GM12878 (cell line): ENCODE data around the gene CFAP54. TPM values are rescaled to one million over a fixed set of nuclear protein-coding genes. Genes with fewer than 3 reads are reported as not detected.

Source experiments
- ATAC-seq: fragments of 200-7000 bp; cut with Tn5 transposase; 3 replicates; pipeline ENCODE4 v1.9.1; 2020; ENCODE audit warnings: mild to moderate bottlenecking, moderate library complexity
- BruUV-seq: library from RNA; stranded (reverse); fragments of 400-500 nt; replicated peaks from 2 replicates; lab custom pipeline; 2021; lab: Mats Ljungman, UMichigan
- CTCF ChIA-PET: fragments of 300-600 bp; sonication (Branson Sonifier 250); formaldehyde crosslinking; extraction: SDS; loops from one replicate; lab custom pipeline; 2021; ENCODE audit warnings: inconsistent platforms; lab: Yijun Ruan, JAX
- POLR2A ChIA-PET: fragments of 350-600 bp; formaldehyde crosslinking; extraction: SDS; loops from one replicate; lab custom pipeline; 2021; ENCODE audit warnings: inconsistent platforms; lab: Charles Lee
- RAD21 ChIA-PET: fragments of 300-600 bp; sonication (Branson Sonifier 250); formaldehyde crosslinking; loops from one replicate; lab custom pipeline; 2023; ENCODE audit warnings: antibody characterized with exemption; ENCODE audit not compliant: unreplicated experiment; lab: Charles Lee
- SMC1A ChIA-PET: fragments of 300-600 bp; sonication (Branson Sonifier 250); formaldehyde crosslinking; loops from one replicate; lab custom pipeline; 2023; ENCODE audit not compliant: unreplicated experiment, uncharacterized antibody; lab: Charles Lee
- DNase-seq: peaks from one replicate; pipeline ENCODE4 v3.0.0-alpha.2; 2011; ENCODE audit warnings: low read depth, low spot score
- FAIRE-seq: peaks from 3 replicates; lab custom pipeline; 2011; peaks lifted over from hg19 to GRCh38; lab: Jason Lieb, UNC
- H2AFZ ChIP-seq: 2 replicates; pipeline ENCODE4 v1.6.0; 2011; ENCODE audit warnings: low read depth, low read length, control low read depth; ENCODE audit not compliant: control insufficient read depth
- H3K27ac ChIP-seq: 2 replicates; pipeline ENCODE4 v1.5.1; 2011; ENCODE audit warnings: control low read depth; ENCODE audit not compliant: control insufficient read depth, insufficient read depth
- H3K27me3 ChIP-seq, 2 experiments: replicated peaks in 1 of 2; 2 replicates each; pipeline versions ENCODE4 v1.6.0 to v1.6.1; 2011; ENCODE audit warnings: low read length in 1 of 2; ENCODE audit not compliant: control insufficient read depth in 2 of 2, insufficient read depth in 2 of 2
- H3K36me3 ChIP-seq, 2 experiments: 2 replicates each; pipeline ENCODE4 v1.5.1; 2011; ENCODE audit warnings: low read length in 1 of 2; ENCODE audit not compliant: control insufficient read depth in 2 of 2, insufficient read depth in 2 of 2
- H3K4me1 ChIP-seq: 2 replicates; pipeline ENCODE4 v1.6.1; 2011; ENCODE audit warnings: mild to moderate bottlenecking, low read length, moderate library complexity, mixed read lengths; ENCODE audit not compliant: control insufficient read depth, insufficient read depth
- H3K4me2 ChIP-seq: 2 replicates; pipeline ENCODE4 v1.6.0; 2011; ENCODE audit warnings: control low read depth; ENCODE audit not compliant: control insufficient read depth, insufficient read depth
- H3K4me3 ChIP-seq: fragments of 200-600 bp; sonication (generic); 2 replicates; pipeline ENCODE4 v1.5.1; 2016
- H3K79me2 ChIP-seq: 2 replicates; pipeline ENCODE4 v1.6.0; 2011; ENCODE audit warnings: low read length; ENCODE audit not compliant: control insufficient read depth, insufficient read depth
- H3K9ac ChIP-seq: 2 replicates; pipeline ENCODE4 v1.8.0; 2011; ENCODE audit warnings: low read length, control low read depth, mixed read lengths; ENCODE audit not compliant: control insufficient read depth, insufficient read depth
- H3K9me3 ChIP-seq: replicated peaks from 3 replicates; pipeline ENCODE4 v1.5.1; 2011; ENCODE audit warnings: mild to moderate bottlenecking, low read length; ENCODE audit not compliant: control insufficient read depth, insufficient read depth
- H4K20me1 ChIP-seq: 2 replicates; pipeline ENCODE4 v1.6.0; 2011; ENCODE audit not compliant: control insufficient read depth, insufficient read depth
- BHLHE40 ChIP-seq, 2 experiments: fragments of 450-650 bp in 1 of 2; IDR thresholded peaks; 2 replicates each; pipeline ENCODE4 v1.6.1; 2011 to 2017; ENCODE audit warnings: low read depth in 2 of 2, borderline replicate concordance in 1 of 2, improper control_type of control experiment in 1 of 2, low read length in 1 of 2, mild to moderate bottlenecking in 1 of 2
- CBFB ChIP-seq: IDR thresholded peaks from 2 replicates; pipeline ENCODE4 v1.6.1; 2016; ENCODE audit warnings: antibody characterized with exemption, low read depth
- IKZF1 ChIP-seq: fragments of 450-650 bp; conservative IDR thresholded peaks from 2 replicates; pipeline ENCODE4 v1.6.1; 2017; ENCODE audit warnings: antibody characterized with exemption, mild to moderate bottlenecking
- KAT2A ChIP-seq: conservative IDR thresholded peaks from 2 replicates; pipeline ENCODE4 v1.6.1; 2011; ENCODE audit warnings: low read depth, low read length; ENCODE audit not compliant: control insufficient read depth
- NR2C2 ChIP-seq: IDR thresholded peaks from 2 replicates; pipeline ENCODE4 v1.6.1; 2011; ENCODE audit warnings: borderline replicate concordance, low read depth; ENCODE audit not compliant: control insufficient read depth, insufficient read length
- POLR2AphosphoS2 ChIP-seq: IDR thresholded peaks from 2 replicates; pipeline ENCODE4 v1.6.1; 2011; ENCODE audit warnings: low read depth, mild to moderate bottlenecking, low read length, improper control_type of control experiment, moderate library complexity
- TCF12 ChIP-seq: IDR thresholded peaks from 2 replicates; pipeline ENCODE4 v1.6.1; 2011; ENCODE audit warnings: low read depth, mild to moderate bottlenecking, low read length
- ZNF622 ChIP-seq: fragments of 450-650 bp; IDR thresholded peaks from 2 replicates; pipeline ENCODE4 v1.6.1; 2017; ENCODE audit warnings: mild to moderate bottlenecking, inconsistent platforms
- WGBS: methylation state at CpG from one replicate; pipeline ENCODE4 v1.1.6; 2016; ENCODE audit warnings: low lambda C conversion rate; ENCODE audit not compliant: insufficient replicate concordance, insufficient coverage; ENCODE audit errors: missing lambda C conversion rate; 5-methylcytosine and 5-hydroxymethylcytosine counted together
- in situ Hi-C: fragments of 300-500 bp; cut with MboI; formaldehyde crosslinking; loops from 9 replicates; pipeline ENCODE4 v1.14.3; 2018; ENCODE audit warnings: mixed read lengths
- intact Hi-C: fragments of 100-400 bp; cut with micrococcal nuclease; formaldehyde crosslinking; loops from one replicate; pipeline ENCODE4 v1.14.2; 2022; ENCODE audit not compliant: unreplicated experiment
- polyA plus RNA-seq, 11 experiments: library from polyadenylated mRNA; depleted of rRNA in 4 of 11; unstranded in 6 of 11; stranded (reverse) in 5 of 11; fragments of >200 nt; fragmentation: Nextera tagmentation in 4 of 11; fragmentation: Illumina TruSeq in 1 of 11; extraction: Ambion mirVana in 4 of 11; extraction: Trizol in 1 of 11; gene quantifications; 1 replicate in 1 of 11; 2 replicates in 10 of 11; pipeline versions ENCODE4 v1.2.1 to v1.2.3, GENCODE V29; 2011 to 2016; ENCODE audit warnings: inconsistent platforms in 2 of 11, missing spikeins in 2 of 11, low read depth in 1 of 11
- total RNA-seq, 4 experiments: library from RNA; depleted of rRNA in 3 of 4; stranded (reverse); fragments of >200 nt in 3 of 4; fragmentation: Illumina TruSeq in 1 of 4; extraction: Trizol in 1 of 4; gene quantifications; 2 replicates each; pipeline versions ENCODE4 v1.2.1 to v1.2.3, GENCODE V29; 2013 to 2021
- TF ChIP-seq, protein P1 (sequence below): IDR thresholded peaks from 2 replicates; pipeline ENCODE4 v1.6.1; 2011; ENCODE audit warnings: low read depth, low read length, improper control_type of control experiment, borderline replicate concordance
- TF ChIP-seq, protein P2 (sequence below): fragments of 150-350 bp; IDR thresholded peaks from 2 replicates; pipeline ENCODE4 v1.6.1; 2014; ENCODE audit warnings: mild to moderate bottlenecking, low read depth, low read length

Gene CFAP54
- total and polyA plus RNA-seq, 10 of the 15 experiments (the other 5 are each of a cell fraction or from before 2014, with no cell fraction given): 0.19 to 1.5 (median 0.56) TPM

DNA sequence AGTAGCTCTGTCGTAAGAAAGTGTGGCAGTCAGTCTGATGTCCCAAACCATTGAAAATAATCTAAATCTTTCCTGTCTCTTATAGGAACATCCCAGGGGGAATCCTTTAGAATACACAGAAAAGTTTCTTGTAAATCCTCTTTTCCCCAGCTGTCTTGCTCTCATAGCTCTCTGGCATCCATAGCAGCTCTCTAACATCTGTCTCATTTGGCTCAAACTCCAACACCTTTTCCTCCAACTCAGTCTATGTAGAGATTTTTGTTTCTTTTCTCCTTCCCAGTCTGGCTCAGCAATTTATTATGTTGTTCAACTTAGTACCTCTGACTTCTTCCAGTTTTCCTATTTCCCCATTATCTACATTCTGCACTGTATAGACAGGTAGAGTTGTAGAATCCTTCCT lies 333.3 kb downstream of the CFAP54 start:
- Histone ChIP-seq H3K79me2 (no peaks in the 10 kb centered on the region), H3K4me3 (no peak overlapping the region), H3K9ac (no peak overlapping the region), H3K9me3 (no peaks in the 10 kb centered on the region), H3K36me3 (no peaks in the 10 kb centered on the region), H2AFZ (no peak overlapping the region), H3K4me1 (no peaks in the 10 kb centered on the region), H3K27ac (no peak overlapping the region), H3K4me2 (no peak overlapping the region), H3K27me3 (no peaks in the 10 kb centered on the region; a peak in 1 of 4 replicates), H4K20me1 (no peaks in the 10 kb centered on the region)
- ChIA-PET RAD21 (no interaction called here), POLR2A (no interaction called here), SMC1A (interaction anchor here (0.7 to 1.4 kb wide), 3 partner anchors 8 to 143 kb away, joined by 3 read pairs; no protein-coding TSS in a partner anchor), CTCF (interaction anchor here (1.6 kb wide), 1 partner anchor 9 kb away, joined by 3 read pairs; no protein-coding TSS in a partner anchor)
- DNase-seq (no peak), ATAC-seq (no peak), FAIRE-seq (no peak)
- intact Hi-C loops: no loop called here
- BruUV-seq: no TSS peak
- 6% methylated on average over 1 of the region's 1 CpG for WGBS
- TF ChIP-seq TCF12 (no peak), CBFB (no peak), POLR2AphosphoS2 (no peak), IKZF1 (no peak), BHLHE40 (IDR thresholded peaks at IDR 0.05; ENCODE audit: borderline replicate concordance in 1 of 2, low read depth in 2 of 2, low read length in 1 of 2) (no peak), KAT2A (no peak), ZNF622 (no peak), NR2C2 (no peak)
- TF ChIP-seq, protein P1, sequence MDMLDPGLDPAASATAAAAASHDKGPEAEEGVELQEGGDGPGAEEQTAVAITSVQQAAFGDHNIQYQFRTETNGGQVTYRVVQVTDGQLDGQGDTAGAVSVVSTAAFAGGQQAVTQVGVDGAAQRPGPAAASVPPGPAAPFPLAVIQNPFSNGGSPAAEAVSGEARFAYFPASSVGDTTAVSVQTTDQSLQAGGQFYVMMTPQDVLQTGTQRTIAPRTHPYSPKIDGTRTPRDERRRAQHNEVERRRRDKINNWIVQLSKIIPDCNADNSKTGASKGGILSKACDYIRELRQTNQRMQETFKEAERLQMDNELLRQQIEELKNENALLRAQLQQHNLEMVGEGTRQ: no peak
- TF ChIP-seq, protein P2, sequence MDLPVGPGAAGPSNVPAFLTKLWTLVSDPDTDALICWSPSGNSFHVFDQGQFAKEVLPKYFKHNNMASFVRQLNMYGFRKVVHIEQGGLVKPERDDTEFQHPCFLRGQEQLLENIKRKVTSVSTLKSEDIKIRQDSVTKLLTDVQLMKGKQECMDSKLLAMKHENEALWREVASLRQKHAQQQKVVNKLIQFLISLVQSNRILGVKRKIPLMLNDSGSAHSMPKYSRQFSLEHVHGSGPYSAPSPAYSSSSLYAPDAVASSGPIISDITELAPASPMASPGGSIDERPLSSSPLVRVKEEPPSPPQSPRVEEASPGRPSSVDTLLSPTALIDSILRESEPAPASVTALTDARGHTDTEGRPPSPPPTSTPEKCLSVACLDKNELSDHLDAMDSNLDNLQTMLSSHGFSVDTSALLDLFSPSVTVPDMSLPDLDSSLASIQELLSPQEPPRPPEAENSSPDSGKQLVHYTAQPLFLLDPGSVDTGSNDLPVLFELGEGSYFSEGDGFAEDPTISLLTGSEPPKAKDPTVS: no peak
- in situ Hi-C loops: no loop called here
